Fibroblast of pulmonary artery (primary cell): ENCODE results near the gene APBA3.

Experiments
- DNase-seq: peaks from one replicate; pipeline ENCODE4 v3.0.0-alpha.2; 2010; ENCODE audit warnings: low read depth
- H3K4me3 ChIP-seq: replicated peaks from 2 replicates; pipeline ENCODE4 v1.5.1; 2011; ENCODE audit warnings: low read depth, mild to moderate bottlenecking, control low read depth, low read length, moderate library complexity
- TF ChIP-seq, protein P1 (sequence below): IDR thresholded peaks from 2 replicates; pipeline ENCODE4 v1.5.1; 2011; ENCODE audit warnings: mild to moderate bottlenecking, control low read depth, low read length, inconsistent platforms; ENCODE audit errors: missing control alignments

The APBA3 gene

GRCh38 chr19:3743486-3743885 lies 18.0 kb downstream of the APBA3 start:
- TF ChIP-seq, protein P1, sequence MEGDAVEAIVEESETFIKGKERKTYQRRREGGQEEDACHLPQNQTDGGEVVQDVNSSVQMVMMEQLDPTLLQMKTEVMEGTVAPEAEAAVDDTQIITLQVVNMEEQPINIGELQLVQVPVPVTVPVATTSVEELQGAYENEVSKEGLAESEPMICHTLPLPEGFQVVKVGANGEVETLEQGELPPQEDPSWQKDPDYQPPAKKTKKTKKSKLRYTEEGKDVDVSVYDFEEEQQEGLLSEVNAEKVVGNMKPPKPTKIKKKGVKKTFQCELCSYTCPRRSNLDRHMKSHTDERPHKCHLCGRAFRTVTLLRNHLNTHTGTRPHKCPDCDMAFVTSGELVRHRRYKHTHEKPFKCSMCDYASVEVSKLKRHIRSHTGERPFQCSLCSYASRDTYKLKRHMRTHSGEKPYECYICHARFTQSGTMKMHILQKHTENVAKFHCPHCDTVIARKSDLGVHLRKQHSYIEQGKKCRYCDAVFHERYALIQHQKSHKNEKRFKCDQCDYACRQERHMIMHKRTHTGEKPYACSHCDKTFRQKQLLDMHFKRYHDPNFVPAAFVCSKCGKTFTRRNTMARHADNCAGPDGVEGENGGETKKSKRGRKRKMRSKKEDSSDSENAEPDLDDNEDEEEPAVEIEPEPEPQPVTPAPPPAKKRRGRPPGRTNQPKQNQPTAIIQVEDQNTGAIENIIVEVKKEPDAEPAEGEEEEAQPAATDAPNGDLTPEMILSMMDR = no peak
- no peak overlapping the region for H3K4me3 ChIP-seq
- peak; percentile 29 for DNase-seq

DNA sequence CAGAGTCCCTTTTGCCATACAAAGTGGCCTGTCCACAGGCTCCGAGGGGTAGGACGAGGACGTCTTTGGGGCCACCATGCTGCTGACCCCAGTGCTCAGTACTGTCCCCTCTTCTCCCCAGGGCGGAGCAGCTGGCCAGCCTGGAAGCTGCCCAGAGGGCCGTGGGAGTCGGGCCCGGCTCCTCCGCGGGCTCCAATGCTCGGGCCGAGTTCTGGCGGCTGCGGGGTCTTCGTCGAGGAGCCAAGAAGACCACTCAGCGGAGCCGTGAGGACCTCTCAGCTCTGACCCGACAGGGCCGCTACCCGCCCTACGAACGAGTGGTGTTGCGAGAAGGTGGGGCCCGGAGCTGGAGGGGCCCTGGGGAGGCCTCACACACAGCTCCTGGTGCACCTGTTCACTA lies 21.1 kb downstream of the APBA3 start:
- TF ChIP-seq, protein P1 = no peak
- H3K4me3 ChIP-seq = no peak overlapping the region
- no peak for DNase-seq

- TF ChIP-seq, protein P1 = no peak
- no peak for DNase-seq
These were observed 22.8 kb downstream of the APBA3 start for GRCh38 chr19:3738477-3739220.

GRCh38 chr19:3737487-3738205 lies 23.8 kb downstream of the APBA3 start:
- no peak overlapping the region for H3K4me3 ChIP-seq
- TF ChIP-seq, protein P1 = no peak
- DNase-seq = no peak

More at GRCh38 chr19:3738477-3739220, 22.8 kb downstream of the APBA3 start:
- H3K4me3 ChIP-seq = no peak overlapping the region

DNA sequence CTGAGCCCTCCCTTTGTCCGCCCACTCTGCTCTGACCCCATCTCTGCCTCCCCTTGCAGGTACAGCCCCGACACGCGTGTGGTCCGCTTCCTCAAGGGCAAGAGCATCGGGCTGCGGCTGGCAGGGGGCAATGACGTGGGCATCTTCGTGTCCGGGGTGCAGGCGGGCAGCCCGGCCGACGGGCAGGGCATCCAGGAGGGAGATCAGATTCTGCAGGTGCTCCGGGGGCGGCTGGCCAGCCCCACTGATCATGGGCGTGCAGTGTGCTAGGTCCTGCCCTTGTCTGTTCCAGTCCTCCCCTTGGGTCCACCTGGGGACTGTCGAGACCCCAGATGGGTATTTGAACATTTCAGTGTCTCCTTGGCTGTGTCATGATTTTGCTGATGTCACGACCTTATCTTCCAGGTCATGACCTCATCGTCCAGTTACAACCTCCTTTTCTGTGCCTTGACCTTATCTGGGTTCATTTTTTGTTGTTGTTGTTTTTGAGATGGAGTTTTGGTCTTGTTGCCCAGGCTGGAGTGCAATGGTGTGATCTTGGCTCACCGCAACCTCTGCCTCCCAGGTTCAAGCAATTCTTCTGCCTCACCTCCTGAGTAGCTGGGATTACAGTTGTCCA lies 25.3 kb downstream of the APBA3 start:
- DNase-seq = no peak
- no peak overlapping the region for H3K4me3 ChIP-seq
- TF ChIP-seq, protein P1 = no peak

DNA sequence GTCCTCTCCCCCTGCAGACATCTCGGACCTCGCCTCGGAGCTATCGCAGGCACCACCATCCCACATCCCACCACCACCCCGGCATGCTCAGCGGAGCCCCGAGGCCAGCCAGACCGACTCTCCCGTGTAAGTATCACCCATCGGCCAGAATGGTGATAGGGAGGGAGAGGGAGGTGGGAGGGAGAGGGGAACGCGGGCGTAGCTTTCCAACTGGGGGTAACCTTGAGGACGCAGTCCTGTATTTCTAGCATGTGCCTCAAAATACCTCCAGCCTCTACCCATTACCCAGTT lies 27.2 kb downstream of the APBA3 start:
- TF ChIP-seq, protein P1 = no peak
- DNase-seq = no peak
- no peak overlapping the region for H3K4me3 ChIP-seq
